Vagina (tissue), 2 donors: ENCODE measurements around the gene RHOD. TPM values are rescaled to one million over a fixed set of nuclear protein-coding genes. Genes with fewer than 3 reads are reported as not detected.

Experiments
- DNase-seq, 2 donors: peaks; one replicate each; pipeline ENCODE4 v3.0.0-alpha.2; 2017; ENCODE audit errors: extremely low spot score in 2 of 2
- H3K27ac ChIP-seq: fragments of 200-600 bp; sonication (generic); one replicate; pipeline ENCODE4 v1.5.1; 2019
- H3K27me3 ChIP-seq: fragments of 200-600 bp; sonication (generic); one replicate; pipeline ENCODE4 v1.5.1; 2019
- H3K36me3 ChIP-seq, 2 donors: fragments of 200-600 bp; sonication (generic); one replicate each; pipeline ENCODE4 v1.5.1; 2017 to 2019
- H3K4me1 ChIP-seq: fragments of 200-600 bp; sonication (generic); one replicate; pipeline ENCODE4 v1.5.1; 2019
- H3K4me3 ChIP-seq, 2 donors: fragments of 200-600 bp; sonication (generic); 1 replicate in 1 of 2; 2 replicates in 1 of 2; pipeline ENCODE4 v1.5.1; 2016 to 2019
- H3K9me3 ChIP-seq: fragments of 200-600 bp; sonication (generic); one replicate; pipeline ENCODE4 v1.5.1; 2019
- POLR2A ChIP-seq, 2 donors: fragments of 450-650 bp; IDR thresholded peaks; one replicate each; pipeline ENCODE4 v1.6.1; 2017; ENCODE audit warnings: antibody characterized with exemption in 2 of 2, mild to moderate bottlenecking in 2 of 2, moderate library complexity in 2 of 2
- POLR2AphosphoS5 ChIP-seq, 2 donors: sonication (generic); formaldehyde crosslinking; IDR thresholded peaks; one replicate each; pipeline ENCODE4 v1.9.0; 2017; ENCODE audit warnings: antibody characterized with exemption in 2 of 2, mild to moderate bottlenecking in 2 of 2, low read depth in 1 of 2; ENCODE audit not compliant: insufficient read depth in 1 of 2
- intact Hi-C: fragments of 100-400 bp; cut with DNase I; formaldehyde crosslinking; loops from one replicate; pipeline ENCODE4 v1.15.1; 2023
- total RNA-seq: library from RNA; depleted of rRNA; stranded (reverse); fragments of >200 nt; gene quantifications from one replicate; pipeline ENCODE4 v1.2.3, GENCODE V29; 2016
- TF ChIP-seq, protein P1 (sequence below), 3 experiments: fragments of 450-650 bp in 2 of 3; fragments of 200-600 bp in 1 of 3; sonication (generic) in 1 of 3; IDR thresholded peaks; one replicate each; pipeline ENCODE4 v1.5.1; 2017 to 2019; ENCODE audit warnings: antibody characterized with exemption in 3 of 3, mild to moderate bottlenecking in 2 of 3, moderate library complexity in 2 of 3

RHOD gene
- total RNA-seq, 1 donor from 2014 or later, result 26.5 TPM

DNA sequence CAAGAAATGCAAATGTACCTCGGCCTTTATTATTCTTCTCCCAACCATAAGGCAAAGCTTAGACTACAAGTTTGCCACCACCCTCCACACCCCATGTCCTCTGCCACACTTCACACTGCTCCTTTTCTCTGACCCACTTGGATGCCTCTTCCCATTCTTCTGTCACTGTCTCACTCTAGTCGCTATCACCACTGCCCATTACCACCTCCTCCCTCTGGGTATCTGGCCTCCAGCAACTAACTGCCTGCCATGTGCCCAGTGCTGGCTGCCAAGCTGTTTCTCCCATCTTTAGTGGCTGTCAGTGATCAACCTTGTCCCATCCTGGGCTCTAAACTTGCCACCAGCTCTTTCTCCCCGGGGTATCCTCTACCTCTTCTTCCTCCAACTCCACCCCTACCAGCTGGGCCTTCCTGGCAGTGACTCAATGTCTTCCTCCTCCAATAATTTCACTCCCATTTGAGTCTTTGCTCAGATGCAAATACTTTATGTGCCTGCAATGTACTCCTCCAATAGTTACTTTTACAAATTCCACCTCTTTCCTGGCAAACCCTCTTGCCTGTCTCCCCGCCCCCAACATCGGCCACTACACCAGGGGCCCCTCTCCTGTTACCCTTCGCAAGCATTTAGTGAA is 42.3 kb downstream of the RHOD start:
- H3K27me3 ChIP-seq, result no peaks in the 10 kb centered on the region
- H3K36me3 ChIP-seq, result no peaks in the 10 kb centered on the region
- no peaks in the 10 kb centered on the region for H3K9me3 ChIP-seq
- TF ChIP-seq POLR2AphosphoS5 (IDR thresholded peaks at IDR 0.05; ENCODE audit: insufficient read depth in 1 of 2, low read depth in 1 of 2) (no peak), POLR2A (IDR thresholded peaks at IDR 0.05) (no peak)
- TF ChIP-seq, protein P1, sequence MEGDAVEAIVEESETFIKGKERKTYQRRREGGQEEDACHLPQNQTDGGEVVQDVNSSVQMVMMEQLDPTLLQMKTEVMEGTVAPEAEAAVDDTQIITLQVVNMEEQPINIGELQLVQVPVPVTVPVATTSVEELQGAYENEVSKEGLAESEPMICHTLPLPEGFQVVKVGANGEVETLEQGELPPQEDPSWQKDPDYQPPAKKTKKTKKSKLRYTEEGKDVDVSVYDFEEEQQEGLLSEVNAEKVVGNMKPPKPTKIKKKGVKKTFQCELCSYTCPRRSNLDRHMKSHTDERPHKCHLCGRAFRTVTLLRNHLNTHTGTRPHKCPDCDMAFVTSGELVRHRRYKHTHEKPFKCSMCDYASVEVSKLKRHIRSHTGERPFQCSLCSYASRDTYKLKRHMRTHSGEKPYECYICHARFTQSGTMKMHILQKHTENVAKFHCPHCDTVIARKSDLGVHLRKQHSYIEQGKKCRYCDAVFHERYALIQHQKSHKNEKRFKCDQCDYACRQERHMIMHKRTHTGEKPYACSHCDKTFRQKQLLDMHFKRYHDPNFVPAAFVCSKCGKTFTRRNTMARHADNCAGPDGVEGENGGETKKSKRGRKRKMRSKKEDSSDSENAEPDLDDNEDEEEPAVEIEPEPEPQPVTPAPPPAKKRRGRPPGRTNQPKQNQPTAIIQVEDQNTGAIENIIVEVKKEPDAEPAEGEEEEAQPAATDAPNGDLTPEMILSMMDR (IDR thresholded peaks at IDR 0.05), result no peak
- H3K27ac ChIP-seq, result no peak overlapping the region
- no peak overlapping the region for H3K4me3 ChIP-seq
- no peaks in the 10 kb centered on the region for H3K4me1 ChIP-seq
- intact Hi-C loops, result no loop called here
- DNase-seq, result no peak

DNA sequence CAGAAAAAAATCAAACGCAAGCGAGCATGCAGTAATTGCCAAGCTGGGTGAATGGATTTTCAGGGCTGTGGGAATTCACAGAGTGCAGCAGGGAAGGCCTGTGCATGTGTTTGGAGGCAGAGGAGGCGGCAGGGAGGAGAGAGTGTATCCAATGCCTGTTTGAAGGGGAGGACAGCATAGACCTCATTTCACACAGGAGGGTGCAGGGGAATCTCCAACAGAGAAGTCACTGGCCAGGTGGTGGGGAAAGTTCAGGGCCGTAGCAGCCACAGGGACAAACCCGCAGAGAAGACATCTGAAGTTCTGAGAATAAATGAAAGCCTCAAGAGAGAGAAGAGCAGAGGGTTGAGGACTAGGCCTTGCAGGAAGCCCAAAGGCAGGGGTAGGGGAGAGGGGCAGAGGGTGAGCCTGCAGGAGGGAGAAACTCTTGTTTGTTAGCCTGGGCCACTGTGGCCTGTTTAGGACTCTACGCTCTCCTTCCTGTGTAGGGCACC is 43.2 kb downstream of the RHOD start:
- no peaks in the 10 kb centered on the region for H3K27me3 ChIP-seq
- no peaks in the 10 kb centered on the region for H3K36me3 ChIP-seq
- H3K9me3 ChIP-seq, result no peaks in the 10 kb centered on the region
- no peak overlapping the region for H3K4me3 ChIP-seq
- no peak for DNase-seq
- H3K27ac ChIP-seq, result no peak overlapping the region
- TF ChIP-seq POLR2A (IDR thresholded peaks at IDR 0.05) (no peak), POLR2AphosphoS5 (IDR thresholded peaks at IDR 0.05; ENCODE audit: insufficient read depth in 1 of 2, low read depth in 1 of 2) (no peak)
- TF ChIP-seq, protein P1 (IDR thresholded peaks at IDR 0.05), result no peak
- intact Hi-C loops, result no loop called here
- no peaks in the 10 kb centered on the region for H3K4me1 ChIP-seq

DNA sequence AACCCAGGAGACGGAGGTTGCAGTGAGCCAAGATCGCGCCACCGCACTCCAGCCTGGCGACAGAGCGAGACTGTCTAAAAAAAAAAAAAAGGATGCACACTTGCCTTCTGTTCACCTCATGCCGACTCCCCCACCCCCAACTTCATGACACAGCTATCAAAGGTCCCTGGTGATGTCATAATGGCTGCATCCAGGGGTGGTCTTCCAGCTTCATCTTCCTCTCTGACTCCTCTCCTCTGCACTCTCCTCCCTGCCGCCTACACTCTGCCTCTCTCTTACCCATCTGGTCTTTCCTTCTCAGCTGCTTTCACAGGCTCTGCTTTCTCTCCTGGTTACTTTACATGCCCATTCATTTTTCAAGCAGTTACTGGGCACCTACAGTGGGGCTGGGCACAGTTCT is 46.0 kb downstream of the RHOD start:
- no peak for DNase-seq
- Histone ChIP-seq H3K9me3 (no peaks in the 10 kb centered on the region), H3K4me3 (no peak overlapping the region), H3K36me3 (no peaks in the 10 kb centered on the region), H3K4me1 (no peaks in the 10 kb centered on the region), H3K27ac (no peak overlapping the region), H3K27me3 (no peaks in the 10 kb centered on the region)
- intact Hi-C loops, result no loop called here
- TF ChIP-seq POLR2AphosphoS5 (IDR thresholded peaks at IDR 0.05; ENCODE audit: insufficient read depth in 1 of 2, low read depth in 1 of 2), result no peak
- no peak for TF ChIP-seq POLR2A (IDR thresholded peaks at IDR 0.05)
- TF ChIP-seq, protein P1 (IDR thresholded peaks at IDR 0.05), result no peak

DNA sequence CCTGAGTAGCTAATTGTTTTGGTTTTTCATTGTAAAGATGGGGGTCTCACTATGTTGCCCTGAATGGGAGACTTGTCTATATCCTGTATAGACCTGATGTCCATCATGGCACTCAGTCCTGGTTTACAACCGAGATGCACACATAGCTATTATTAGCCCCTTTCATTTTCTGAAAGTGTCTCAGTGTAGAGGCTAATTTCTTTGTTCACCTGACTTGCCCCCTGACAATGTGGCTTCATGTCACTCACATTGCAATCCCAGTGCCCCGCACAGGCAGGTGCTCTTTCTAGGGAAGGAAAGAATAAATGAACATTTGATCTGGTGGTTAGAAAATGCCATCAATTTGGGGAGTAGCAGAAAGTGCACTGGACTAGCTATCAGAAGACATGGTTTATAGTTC is 49.3 kb downstream of the RHOD start:
- TF ChIP-seq POLR2A (IDR thresholded peaks at IDR 0.05) (no peak), POLR2AphosphoS5 (IDR thresholded peaks at IDR 0.05; ENCODE audit: insufficient read depth in 1 of 2, low read depth in 1 of 2) (no peak)
- TF ChIP-seq, protein P1 (IDR thresholded peaks at IDR 0.05), result no peak

DNA sequence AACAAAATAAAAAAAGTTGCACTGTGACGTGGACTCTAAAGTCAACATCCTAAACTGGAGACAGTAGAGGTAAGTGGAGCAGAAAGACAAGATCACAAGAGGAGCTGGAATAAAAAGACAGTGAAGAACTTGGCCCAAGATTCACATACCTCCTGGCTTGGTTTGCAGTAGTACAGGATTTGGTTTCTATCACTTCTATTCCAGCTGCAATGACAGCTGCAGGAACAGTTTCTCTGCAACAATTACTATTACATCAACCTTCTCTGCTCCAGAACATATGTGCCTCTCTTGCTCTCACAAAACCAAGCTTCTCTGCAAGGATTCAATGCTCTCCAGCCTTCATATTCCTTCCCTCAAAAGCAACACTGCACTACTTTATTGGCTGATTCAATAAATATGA is 54.6 kb downstream of the RHOD start:
- Histone ChIP-seq H3K4me1 (no peaks in the 10 kb centered on the region), H3K36me3 (no peaks in the 10 kb centered on the region), H3K27me3 (no peaks in the 10 kb centered on the region), H3K9me3 (no peaks in the 10 kb centered on the region), H3K27ac (no peak overlapping the region), H3K4me3 (no peak overlapping the region)
- TF ChIP-seq POLR2A (IDR thresholded peaks at IDR 0.05) (no peak), POLR2AphosphoS5 (IDR thresholded peaks at IDR 0.05; ENCODE audit: insufficient read depth in 1 of 2, low read depth in 1 of 2) (no peak)
- TF ChIP-seq, protein P1 (IDR thresholded peaks at IDR 0.05), result no peak
- DNase-seq, result no peak
- intact Hi-C loops, result no loop called here

More for the DNA sequence above, 49.3 kb downstream of the RHOD start:
- H3K4me3 ChIP-seq, result no peak overlapping the region
- H3K27me3 ChIP-seq, result no peaks in the 10 kb centered on the region
- H3K36me3 ChIP-seq, result no peaks in the 10 kb centered on the region
- H3K9me3 ChIP-seq, result no peaks in the 10 kb centered on the region
- no peak for DNase-seq
- intact Hi-C loops, result no loop called here
- H3K27ac ChIP-seq, result no peak overlapping the region
- no peaks in the 10 kb centered on the region for H3K4me1 ChIP-seq
